HCT116 (cell line): ENCODE data around the gene TTBK1. TPM values are rescaled to one million over a fixed set of nuclear protein-coding genes. Genes with fewer than 3 reads are reported as not detected.

Experiments used
- ATAC-seq: fragments of 200-7000 bp; cut with Tn5 transposase; 2 replicates; pipeline ENCODE4 v1.9.1; 2020; ENCODE audit warnings: mild to moderate bottlenecking, moderate library complexity
- BruUV-seq: library from RNA; stranded (reverse); fragments of 400-500 nt; replicated peaks from 2 replicates; lab custom pipeline; 2021; lab: Mats Ljungman, UMichigan
- CTCF ChIA-PET: fragments of 300-600 bp; sonication (Branson Sonifier 250); formaldehyde crosslinking; loops from one replicate; lab custom pipeline; 2021; ENCODE audit warnings: antibody characterized with exemption; lab: Charles Lee
- POLR2A ChIA-PET: fragments of 300-600, 350-600 bp; sonication (Branson Sonifier 250); formaldehyde crosslinking; loops from one replicate; lab custom pipeline; 2021; ENCODE audit warnings: antibody characterized with exemption; lab: Charles Lee
- RAD21 ChIA-PET, 2 experiments: fragments of 300-600 bp; sonication (Branson Sonifier 250); formaldehyde crosslinking; loops; one replicate each; lab custom pipeline; 2023; ENCODE audit warnings: low total read pairs in 2 of 2; ENCODE audit not compliant: uncharacterized antibody in 2 of 2, unreplicated experiment in 2 of 2, low non-redundant PET in 1 of 2; lab: Charles Lee
- DNase-seq: peaks from one replicate; pipeline ENCODE4 v3.0.0-alpha.2; 2010; ENCODE audit warnings: low read depth, low spot score
- H2AFZ ChIP-seq: fragments of 200-600 bp; shearing (Covaris generic), sonication (generic); 2 replicates; pipeline ENCODE4 v1.6.1; 2017; ENCODE audit warnings: low read depth, mixed run types, mixed read lengths, antibody characterized with exemption, low read length; ENCODE audit not compliant: poor library complexity, severe bottlenecking
- H3K27ac ChIP-seq: 2 replicates; pipeline ENCODE4 v1.5.1; 2012; ENCODE audit warnings: low read depth, low read length
- H3K27me3 ChIP-seq: fragments of 200-600 bp; sonication (generic); 2 replicates; pipeline ENCODE4 v1.6.1; 2016; ENCODE audit warnings: mixed run types, low read length, mixed read lengths; ENCODE audit not compliant: insufficient read depth
- H3K36me3 ChIP-seq, 2 experiments: fragments of 200-500 bp in 1 of 2; fragments of 200-600 bp in 1 of 2; sonication (Bioruptor generic) in 1 of 2; sonication (generic) in 1 of 2; 2 replicates each; pipeline versions ENCODE4 v1.5.1 to v1.6.1; 2014 to 2016; ENCODE audit warnings: low read length in 2 of 2, inconsistent platforms in 1 of 2, mixed read lengths in 1 of 2, mixed run types in 1 of 2; ENCODE audit not compliant: insufficient read depth in 2 of 2, control insufficient read depth in 1 of 2
- H3K4me1 ChIP-seq, 2 experiments: fragments of 200-600 bp in 1 of 2; sonication (generic) in 1 of 2; 2 replicates each; pipeline versions ENCODE4 v1.5.1 to v1.6.1; 2012 to 2017; ENCODE audit warnings: low read length in 2 of 2, inconsistent platforms in 1 of 2, mild to moderate bottlenecking in 1 of 2, mixed read lengths in 1 of 2, mixed run types in 1 of 2, moderate library complexity in 1 of 2; ENCODE audit not compliant: insufficient read depth in 2 of 2, control insufficient read depth in 1 of 2
- H3K4me2 ChIP-seq: fragments of 200-600 bp; sonication (generic); 2 replicates; pipeline ENCODE4 v1.6.1; 2017; ENCODE audit warnings: mixed run types, low read length, mixed read lengths
- H3K4me3 ChIP-seq, 2 experiments: fragments of 200-600 bp in 1 of 2; sonication (generic) in 1 of 2; replicated peaks in 1 of 2; 2 replicates each; pipeline ENCODE4 v1.5.1; 2011 to 2016; ENCODE audit warnings: low read length in 2 of 2, control low read depth in 1 of 2, low read depth in 1 of 2, mild to moderate bottlenecking in 1 of 2, mixed read lengths in 1 of 2, mixed run types in 1 of 2
- H3K79me2 ChIP-seq: fragments of 200-600 bp; sonication (generic); 2 replicates; pipeline ENCODE4 v1.6.1; 2017; ENCODE audit warnings: mild to moderate bottlenecking, mixed run types, low read length, moderate library complexity, mixed read lengths; ENCODE audit not compliant: insufficient read depth
- H3K9ac ChIP-seq: fragments of 200-600 bp; sonication (generic); 2 replicates; pipeline ENCODE4 v1.6.1; 2016; ENCODE audit warnings: low read length, mixed read lengths
- H3K9me2 ChIP-seq: fragments of 200-600 bp; sonication (generic), shearing (Covaris generic); 2 replicates; pipeline ENCODE4 v1.6.1; 2017; ENCODE audit warnings: mixed run types, mild to moderate bottlenecking, moderate library complexity; ENCODE audit not compliant: insufficient read depth
- H3K9me3 ChIP-seq, 2 experiments: fragments of 200-500 bp in 1 of 2; fragments of 200-600 bp in 1 of 2; sonication (Bioruptor generic) in 1 of 2; sonication (generic) in 1 of 2; 2 replicates each; pipeline ENCODE4 v1.6.1; 2014 to 2017; ENCODE audit warnings: low read length in 2 of 2, mixed read lengths in 2 of 2, inconsistent platforms in 1 of 2, low read depth in 1 of 2, mild to moderate bottlenecking in 1 of 2, mixed run types in 1 of 2, moderate library complexity in 1 of 2; ENCODE audit not compliant: control insufficient read depth in 1 of 2, insufficient read depth in 1 of 2
- H4K20me1 ChIP-seq: fragments of 200-600 bp; sonication (generic), shearing (Covaris generic); 2 replicates; pipeline ENCODE4 v1.6.1; 2017; ENCODE audit warnings: mixed run types, mild to moderate bottlenecking, moderate library complexity; ENCODE audit not compliant: insufficient read depth
- CEBPB ChIP-seq: IDR thresholded peaks from 2 replicates; pipeline ENCODE4 v1.6.1; 2012; ENCODE audit warnings: low read depth
- EZH2 ChIP-seq: fragments of 200-600 bp; sonication (generic); IDR thresholded peaks from 2 replicates; pipeline ENCODE4 v1.6.1; 2017; ENCODE audit warnings: antibody characterized with exemption, mixed run types
- POLR2A ChIP-seq: IDR thresholded peaks from 2 replicates; pipeline ENCODE4 v1.7.0; 2011; ENCODE audit warnings: borderline replicate concordance; ENCODE audit not compliant: insufficient read depth, insufficient read length; ENCODE audit errors: extremely low read depth
- POLR2AphosphoS5 ChIP-seq: IDR thresholded peaks from 2 replicates; pipeline ENCODE4 v1.6.1; 2011; ENCODE audit warnings: mild to moderate bottlenecking, low read depth, low read length, moderate library complexity
- SRF ChIP-seq: IDR thresholded peaks from 2 replicates; pipeline ENCODE4 v1.6.1; 2012; ENCODE audit warnings: low read depth
- intact Hi-C: fragments of 100-400 bp; cut with micrococcal nuclease; formaldehyde crosslinking; loops from 2 replicates; pipeline ENCODE4 v1.10.0; 2022
- total RNA-seq: library from RNA; stranded (reverse); gene quantifications from one replicate; pipeline ENCODE4 v1.2.1, GENCODE V29; 2021; ENCODE audit not compliant: unreplicated experiment
- TF ChIP-seq, protein P1 (sequence below): IDR thresholded peaks from 2 replicates; pipeline ENCODE4 v1.6.1; 2012
- TF ChIP-seq, protein P2 (sequence below): IDR thresholded peaks from 2 replicates; pipeline ENCODE4 v1.6.1; 2012; ENCODE audit warnings: low read depth

The TTBK1 gene
- total RNA-seq, 1 experiment from 2014 or later: not detected

DNA sequence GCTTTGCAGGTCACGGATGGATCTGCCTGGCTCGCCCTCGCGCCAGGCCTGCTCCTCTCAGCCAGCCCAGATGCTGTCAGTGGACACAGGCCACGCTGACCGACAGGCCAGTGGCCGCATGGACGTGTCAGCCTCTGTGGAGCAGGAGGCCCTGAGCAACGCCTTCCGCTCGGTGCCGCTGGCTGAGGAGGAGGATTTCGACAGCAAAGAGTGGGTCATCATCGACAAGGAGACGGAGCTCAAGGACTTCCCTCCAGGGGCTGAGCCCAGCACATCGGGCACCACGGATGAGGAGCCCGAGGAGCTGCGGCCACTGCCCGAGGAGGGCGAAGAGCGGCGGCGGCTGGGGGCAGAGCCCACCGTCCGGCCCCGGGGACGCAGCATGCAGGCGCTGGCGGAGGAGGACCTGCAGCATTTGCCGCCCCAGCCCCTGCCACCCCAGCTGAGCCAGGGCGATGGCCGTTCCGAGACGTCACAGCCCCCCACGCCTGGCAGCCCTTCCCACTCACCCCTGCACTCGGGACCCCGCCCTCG lies 19.6 kb downstream of the TTBK1 start:
- H2AFZ ChIP-seq: peak overlapping the region; percentile 90
- H3K4me2 ChIP-seq: no peak overlapping the region
- no peak for TF ChIP-seq EZH2
- no peak for TF ChIP-seq POLR2A
- TF ChIP-seq SRF: no peak
- TF ChIP-seq CEBPB: no peak
- TF ChIP-seq POLR2AphosphoS5: no peak
- TF ChIP-seq, protein P1, sequence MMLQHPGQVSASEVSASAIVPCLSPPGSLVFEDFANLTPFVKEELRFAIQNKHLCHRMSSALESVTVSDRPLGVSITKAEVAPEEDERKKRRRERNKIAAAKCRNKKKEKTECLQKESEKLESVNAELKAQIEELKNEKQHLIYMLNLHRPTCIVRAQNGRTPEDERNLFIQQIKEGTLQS: no peak
- TF ChIP-seq, protein P2, sequence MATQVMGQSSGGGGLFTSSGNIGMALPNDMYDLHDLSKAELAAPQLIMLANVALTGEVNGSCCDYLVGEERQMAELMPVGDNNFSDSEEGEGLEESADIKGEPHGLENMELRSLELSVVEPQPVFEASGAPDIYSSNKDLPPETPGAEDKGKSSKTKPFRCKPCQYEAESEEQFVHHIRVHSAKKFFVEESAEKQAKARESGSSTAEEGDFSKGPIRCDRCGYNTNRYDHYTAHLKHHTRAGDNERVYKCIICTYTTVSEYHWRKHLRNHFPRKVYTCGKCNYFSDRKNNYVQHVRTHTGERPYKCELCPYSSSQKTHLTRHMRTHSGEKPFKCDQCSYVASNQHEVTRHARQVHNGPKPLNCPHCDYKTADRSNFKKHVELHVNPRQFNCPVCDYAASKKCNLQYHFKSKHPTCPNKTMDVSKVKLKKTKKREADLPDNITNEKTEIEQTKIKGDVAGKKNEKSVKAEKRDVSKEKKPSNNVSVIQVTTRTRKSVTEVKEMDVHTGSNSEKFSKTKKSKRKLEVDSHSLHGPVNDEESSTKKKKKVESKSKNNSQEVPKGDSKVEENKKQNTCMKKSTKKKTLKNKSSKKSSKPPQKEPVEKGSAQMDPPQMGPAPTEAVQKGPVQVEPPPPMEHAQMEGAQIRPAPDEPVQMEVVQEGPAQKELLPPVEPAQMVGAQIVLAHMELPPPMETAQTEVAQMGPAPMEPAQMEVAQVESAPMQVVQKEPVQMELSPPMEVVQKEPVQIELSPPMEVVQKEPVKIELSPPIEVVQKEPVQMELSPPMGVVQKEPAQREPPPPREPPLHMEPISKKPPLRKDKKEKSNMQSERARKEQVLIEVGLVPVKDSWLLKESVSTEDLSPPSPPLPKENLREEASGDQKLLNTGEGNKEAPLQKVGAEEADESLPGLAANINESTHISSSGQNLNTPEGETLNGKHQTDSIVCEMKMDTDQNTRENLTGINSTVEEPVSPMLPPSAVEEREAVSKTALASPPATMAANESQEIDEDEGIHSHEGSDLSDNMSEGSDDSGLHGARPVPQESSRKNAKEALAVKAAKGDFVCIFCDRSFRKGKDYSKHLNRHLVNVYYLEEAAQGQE: no peak
- POLR2A ChIA-PET: no interaction called here
- H3K9ac ChIP-seq: no peak overlapping the region
- H3K4me3 ChIP-seq: no peak overlapping the region
- intact Hi-C loops: loop anchor here (1.0 kb wide), 3 partner anchors 71 to 243 kb away; no protein-coding TSS in a partner anchor
- no peaks in the 10 kb centered on the region for H3K9me3 ChIP-seq
- CTCF ChIA-PET: interaction anchor here (1.0 to 3.8 kb wide), 8 partner anchors 10 to 244 kb away, joined by 3 to 23 read pairs (median 7); partner anchors contain the start of genes DNPH1 and ZNF318
- no peak for ATAC-seq
- no peak for DNase-seq
- H3K9me2 ChIP-seq: no peaks in the 10 kb centered on the region
- no peaks in the 10 kb centered on the region for H3K36me3 ChIP-seq
- no peaks in the 10 kb centered on the region for H3K79me2 ChIP-seq
- H3K27ac ChIP-seq: no peak overlapping the region
- H3K27me3 ChIP-seq: no peaks in the 10 kb centered on the region
- H3K4me1 ChIP-seq: no peaks in the 10 kb centered on the region
- BruUV-seq: no TSS peak
- H4K20me1 ChIP-seq: no peaks in the 10 kb centered on the region
- RAD21 ChIA-PET: interaction anchor here in 1 of 2 experiments (1.1 to 1.3 kb wide), 2 partner anchors 71 to 233 kb away, joined by 3 read pairs; no protein-coding TSS in a partner anchor
